IPS-11a (cell line): ENCODE data around the gene COL5A1.

ENCODE experiments used
- H3K4me3 ChIP-seq: one replicate; pipeline ENCODE4 v1.5.1; 2013; ENCODE audit warnings: low read depth, low read length, control low read depth

Gene COL5A1

DNA sequence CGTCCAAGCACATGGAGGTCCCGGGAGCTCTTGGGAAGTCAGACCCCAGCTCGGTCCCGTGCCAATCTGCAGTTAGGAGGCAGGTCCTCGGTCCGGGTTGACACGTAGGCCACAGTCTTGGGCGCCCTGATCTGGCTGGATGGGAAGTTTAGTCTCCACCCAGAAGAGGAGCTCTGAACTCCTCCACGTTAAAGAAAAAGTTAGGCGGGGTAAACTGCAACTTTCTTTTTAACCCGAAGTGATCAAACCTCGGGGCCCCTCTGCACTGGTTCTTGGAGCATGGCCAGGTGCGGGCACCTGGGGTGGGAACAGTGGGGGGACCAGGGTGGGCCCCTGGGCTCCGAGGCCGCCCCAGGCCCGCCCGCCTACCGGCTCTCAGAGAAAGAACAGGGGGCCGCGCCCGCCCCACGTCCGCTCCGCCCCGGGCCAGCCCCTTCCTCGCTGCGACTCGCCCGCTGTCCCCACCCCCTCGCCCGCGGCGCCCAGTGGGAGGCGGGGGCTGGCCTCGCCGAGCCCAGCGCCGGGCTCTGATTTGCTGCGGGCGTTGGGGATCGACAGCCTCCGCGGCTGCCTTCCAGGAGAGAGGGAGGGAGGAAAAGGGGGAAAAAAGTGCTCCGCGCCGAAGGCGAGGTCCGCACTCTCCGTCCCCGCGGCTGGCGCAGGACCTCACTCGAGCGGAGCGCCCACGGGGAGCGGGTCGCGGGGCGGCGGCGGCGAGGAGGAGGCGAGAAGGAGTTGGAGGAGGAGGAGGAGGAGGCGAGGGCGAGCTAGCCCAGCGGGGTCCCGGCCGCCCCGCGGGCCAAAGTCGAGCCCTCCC is at the start of gene COL5A1:
Gene COL5A1, plus strand, starts transcription at position 631 of the 817 bp plus-strand sequence. CDS start 385 bp downstream, outside the sequence.
- peak within 1 kb of the TSS; percentile 72 for H3K4me3 ChIP-seq

- no peak overlapping the region for H3K4me3 ChIP-seq
Observed at GRCh38 chr9:134592018-134592818, 49.4 kb upstream of the COL5A1 start.

DNA sequence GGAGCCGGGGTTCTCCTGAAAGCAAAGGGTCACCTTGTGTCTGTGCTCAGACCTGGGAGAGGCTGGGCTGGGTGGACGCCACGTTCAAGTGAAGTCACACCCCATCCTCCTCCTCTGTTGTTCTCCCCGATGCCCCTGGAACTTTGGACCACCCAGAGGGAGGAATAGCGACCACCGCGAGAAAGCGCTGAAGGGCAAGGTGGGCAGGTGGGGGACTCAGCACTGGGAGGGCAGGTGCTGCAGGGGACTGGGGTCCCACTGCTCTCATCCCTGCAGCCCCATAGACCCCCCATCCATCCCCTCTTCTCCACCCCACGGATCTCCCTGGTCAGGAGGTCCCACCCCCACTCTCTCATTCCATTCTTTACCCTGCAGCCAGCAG is 48.8 kb upstream of the COL5A1 start:
- no peak overlapping the region for H3K4me3 ChIP-seq

DNA sequence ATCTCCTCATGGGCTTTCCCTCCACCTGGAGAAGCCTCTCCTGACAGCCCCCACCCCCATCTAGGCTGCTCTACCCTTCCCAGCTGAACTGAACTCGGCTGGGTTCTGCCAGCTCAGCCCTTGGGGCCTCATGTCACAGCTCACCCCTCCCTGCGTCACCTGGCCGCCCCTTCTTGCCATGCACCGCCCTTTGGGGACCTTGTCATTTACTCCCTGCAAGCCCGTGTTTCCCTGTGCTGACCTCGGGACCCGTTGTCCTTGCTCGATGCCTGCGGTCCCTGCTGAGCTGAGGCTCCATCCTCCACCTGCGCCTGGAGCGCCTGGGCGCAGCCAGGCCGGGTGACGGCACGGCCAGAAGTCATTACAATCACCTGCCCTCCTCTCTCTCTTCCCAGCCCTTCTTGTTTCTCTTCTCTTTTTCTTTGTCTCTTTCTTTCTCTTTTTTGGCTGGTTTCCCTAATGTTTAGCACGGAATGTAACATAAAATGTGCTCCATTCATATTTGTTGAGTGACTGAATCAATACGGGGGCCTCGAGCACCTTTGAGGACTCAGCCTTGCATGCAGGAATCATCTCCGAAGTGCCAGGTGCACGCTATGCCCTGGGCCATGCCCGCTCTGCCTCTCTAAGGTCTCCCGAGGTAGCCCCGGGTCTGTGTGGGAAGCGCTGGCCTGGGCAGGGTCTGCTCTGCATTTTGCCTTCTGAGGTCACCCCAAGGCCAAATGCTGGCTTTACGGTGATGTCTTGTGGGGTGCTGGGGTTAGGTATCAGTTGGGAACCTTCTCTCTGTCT is 48.1 kb upstream of the COL5A1 start:
- H3K4me3 ChIP-seq: no peak overlapping the region

DNA sequence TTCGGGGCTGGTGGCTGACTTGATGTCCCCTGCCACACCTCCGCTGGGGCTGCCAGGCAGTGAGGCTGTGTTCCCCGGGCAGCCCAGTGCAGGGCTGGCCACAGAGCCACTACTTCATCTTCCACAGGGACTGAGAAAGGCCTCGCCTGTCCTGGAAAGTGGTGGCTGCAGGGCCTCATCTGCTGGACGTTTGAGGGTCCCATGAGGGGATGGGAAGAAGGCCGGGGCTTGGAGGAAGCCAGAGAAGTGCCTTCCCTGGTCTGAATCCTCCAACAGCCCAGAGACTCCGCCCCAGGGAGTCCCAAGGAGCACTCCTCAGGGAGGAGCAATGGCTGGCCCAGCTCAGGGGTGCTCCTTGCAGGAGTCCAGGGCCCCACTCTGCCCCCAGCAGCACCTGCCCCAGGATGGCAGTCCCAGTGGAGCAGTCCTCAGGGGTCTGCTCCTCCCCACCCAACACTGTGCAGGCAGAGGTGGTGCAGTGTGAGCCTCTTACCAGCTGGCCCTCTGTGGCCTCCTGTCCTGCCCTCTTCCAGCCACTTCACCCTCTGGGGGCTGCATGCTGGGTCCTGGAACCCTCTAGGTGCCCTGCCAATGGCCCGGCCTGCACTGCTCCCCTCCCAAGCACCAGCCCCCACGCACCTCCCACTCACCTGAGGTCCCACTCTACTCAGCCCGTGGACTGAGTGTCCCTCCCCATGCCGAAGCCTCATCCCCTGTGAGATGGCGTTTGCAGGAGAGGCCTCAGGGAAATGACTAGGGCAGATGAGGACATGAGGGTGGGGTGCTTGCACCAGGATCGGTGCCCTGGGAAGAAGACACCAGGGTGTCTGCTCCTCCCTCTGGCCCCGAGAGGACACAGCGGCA is 47.3 kb upstream of the COL5A1 start:
- H3K4me3 ChIP-seq: no peak overlapping the region

GRCh38 chr9:134595014-134595413 is 46.6 kb upstream of the COL5A1 start:
- H3K4me3 ChIP-seq: no peak overlapping the region

DNA sequence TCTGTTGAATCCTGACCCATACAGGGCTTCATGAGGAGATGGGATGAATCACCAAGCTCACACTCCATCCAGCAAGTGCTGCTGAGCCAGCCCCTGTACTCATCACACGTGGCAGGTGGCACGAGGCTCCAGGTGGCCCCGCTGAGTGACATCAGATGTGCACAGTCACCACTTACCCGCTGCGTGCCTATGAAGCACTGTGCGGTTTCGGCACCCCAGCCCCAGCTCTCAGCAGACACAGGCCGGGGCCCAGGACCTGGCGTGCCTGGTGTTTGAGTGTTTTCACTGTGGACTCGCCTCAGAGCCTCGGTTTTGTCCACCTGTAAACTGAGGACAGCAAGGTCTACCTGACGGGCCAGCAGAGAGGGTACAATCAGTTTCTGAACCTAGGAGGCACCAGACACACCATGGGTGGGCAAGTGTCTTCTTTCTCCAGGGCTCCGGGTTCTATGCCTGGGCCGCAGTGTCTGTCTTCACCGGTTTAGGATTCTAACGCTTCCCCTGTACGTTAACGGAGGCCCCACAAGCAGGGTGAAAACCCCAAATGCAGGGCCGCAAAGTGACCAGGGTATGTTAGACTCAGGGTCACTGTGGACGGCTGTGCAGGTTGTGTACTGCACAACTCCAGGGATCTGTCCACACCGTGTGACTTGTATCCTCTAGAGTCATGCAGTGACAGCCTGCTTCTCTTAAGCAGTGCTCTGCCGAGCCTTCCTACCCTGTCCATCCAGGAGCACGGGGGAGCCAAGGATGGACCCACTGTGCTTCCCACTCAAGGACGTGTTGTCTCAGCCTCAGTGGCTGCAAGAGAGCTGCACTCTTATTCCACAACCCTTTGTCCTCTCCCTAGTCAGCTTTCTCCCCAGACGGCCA is 44.3 kb upstream of the COL5A1 start:
- H3K4me3 ChIP-seq: no peak overlapping the region

GRCh38 chr9:134597957-134598883 is 43.4 kb upstream of the COL5A1 start:
- H3K4me3 ChIP-seq: no peak overlapping the region

GRCh38 chr9:134598884-134599245 is 42.7 kb upstream of the COL5A1 start:
- H3K4me3 ChIP-seq: no peak overlapping the region

- H3K4me3 ChIP-seq: no peak overlapping the region
Observed at GRCh38 chr9:134600371-134600770, 41.2 kb upstream of the COL5A1 start.

GRCh38 chr9:134600836-134601638 is 40.6 kb upstream of the COL5A1 start:
- H3K4me3 ChIP-seq: no peak overlapping the region

- no peak overlapping the region for H3K4me3 ChIP-seq
Observed at GRCh38 chr9:134601764-134602163, 39.8 kb upstream of the COL5A1 start.

DNA sequence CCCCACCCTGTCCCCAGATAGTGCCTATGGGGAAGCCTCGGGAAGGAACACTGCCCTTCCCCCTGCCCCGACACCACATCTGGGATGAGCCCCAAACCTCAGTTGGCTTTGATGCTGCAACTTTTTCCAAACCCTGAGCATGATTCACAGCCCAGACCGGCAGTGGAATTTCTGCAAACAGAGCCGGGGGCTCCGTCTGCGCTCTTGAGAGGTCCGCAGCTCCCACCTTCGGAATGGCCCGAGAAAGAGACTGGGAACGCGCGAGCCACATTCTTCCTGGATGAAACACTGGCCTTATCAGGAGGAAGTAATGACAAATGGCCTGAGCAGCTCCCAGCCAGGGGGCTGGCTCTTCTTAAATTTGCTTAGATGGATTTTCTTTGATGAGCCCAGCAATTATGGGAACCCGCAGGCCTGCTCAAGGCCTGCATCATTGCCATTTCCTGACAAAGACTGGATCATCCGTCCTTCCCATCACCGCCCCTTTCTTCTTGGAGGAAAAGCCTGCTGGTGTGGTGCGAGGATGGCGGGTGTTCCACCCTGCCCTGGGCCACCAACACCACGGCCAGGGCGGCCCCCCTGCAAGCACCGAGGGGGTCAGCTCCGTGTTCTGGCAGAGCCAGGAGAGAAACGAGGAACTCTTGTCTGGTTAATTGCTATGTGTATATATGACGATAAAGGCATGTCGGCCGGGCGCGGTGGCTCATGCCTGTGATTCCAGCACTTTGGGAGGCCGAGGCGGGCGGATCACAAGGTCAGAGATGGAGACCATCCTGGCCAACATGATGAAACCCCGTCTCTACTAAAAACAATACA is 38.8 kb upstream of the COL5A1 start:
- no peak overlapping the region for H3K4me3 ChIP-seq

DNA sequence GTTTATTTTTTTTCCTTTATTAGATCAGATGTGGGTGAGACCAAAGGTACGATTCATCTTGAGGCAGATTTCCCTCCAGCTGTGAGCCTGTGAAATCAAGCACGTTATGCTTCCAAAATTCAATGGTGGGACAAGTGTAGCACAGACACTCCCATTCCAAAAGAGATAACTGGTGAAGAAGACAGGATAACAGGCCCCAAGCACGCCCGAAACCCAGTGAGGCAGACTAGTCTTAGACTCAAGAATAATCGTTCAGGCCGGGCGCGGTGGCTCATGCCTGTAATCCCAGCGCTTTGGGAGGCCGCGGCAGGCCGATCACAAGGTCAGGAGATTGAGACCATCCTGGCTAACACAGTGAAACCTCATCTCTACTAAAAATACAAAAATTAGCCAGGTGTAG is 36.8 kb upstream of the COL5A1 start:
- no peak overlapping the region for H3K4me3 ChIP-seq

DNA sequence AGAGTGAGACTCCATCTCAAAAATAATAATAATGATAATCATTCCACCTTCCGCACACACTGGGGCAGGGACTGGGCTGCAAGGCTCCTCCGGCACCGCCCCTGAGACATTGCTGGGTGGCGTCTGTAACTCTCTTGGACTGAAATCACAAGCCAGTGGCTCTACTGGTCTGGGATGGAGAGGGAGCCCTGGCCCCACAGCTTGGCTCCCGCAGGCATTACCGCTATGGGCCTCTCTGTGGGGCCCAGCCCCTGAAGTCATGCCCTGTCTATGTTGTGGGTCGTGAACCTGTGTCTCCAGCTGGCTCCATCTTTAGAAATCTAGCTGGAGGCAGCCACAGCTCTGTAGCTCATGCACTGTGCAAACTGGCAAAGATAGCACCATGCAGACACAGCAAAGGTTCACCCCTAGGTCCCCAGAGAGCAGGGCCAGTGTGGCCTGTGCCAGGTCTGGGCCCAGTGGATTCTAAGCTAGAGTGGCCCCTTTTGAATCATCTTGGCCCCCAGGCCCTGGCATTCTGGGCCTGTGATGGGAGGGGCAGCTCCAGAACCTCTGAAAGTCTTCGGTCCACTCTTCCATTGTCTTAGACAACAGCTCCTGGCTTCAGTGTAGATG is 36.1 kb upstream of the COL5A1 start:
- no peak overlapping the region for H3K4me3 ChIP-seq

DNA sequence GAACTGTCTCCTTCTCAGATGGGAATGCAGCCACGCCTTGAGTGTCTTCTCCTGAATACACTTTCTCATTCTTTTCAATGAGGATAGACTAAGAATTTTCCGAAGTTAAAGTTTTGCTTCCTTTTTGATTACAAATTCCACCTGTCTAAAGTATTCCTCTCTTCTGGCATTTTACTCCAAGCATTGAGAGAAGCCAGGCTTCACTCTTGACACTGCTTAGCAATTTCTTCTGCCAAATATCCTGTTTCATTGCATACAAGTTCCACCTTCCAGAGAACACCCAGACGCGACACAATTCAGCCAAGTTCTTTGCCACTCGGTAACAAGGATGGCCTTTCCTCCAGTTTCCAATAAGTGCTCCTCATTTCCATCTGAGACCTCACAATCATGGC is 35.6 kb upstream of the COL5A1 start:
- no peak overlapping the region for H3K4me3 ChIP-seq
